Glomerular visceral epithelial cell (primary cell): ENCODE results near the gene PAIP1.
"Not testable (repeated sequence)": the region's sequence is repeated elsewhere in the genome, so short reads cannot be mapped to it uniquely, and the experiment has no call there.

Experiments used
- DNase-seq: peaks from one replicate; pipeline ENCODE4 v3.0.0-alpha.2; 2016; ENCODE audit errors: extremely low spot score

The PAIP1 gene

GRCh38 chr5:43556857-43557542, at the start of gene PAIP1:
PAIP1 (minus strand) TSS chr5:43557077; CDS start chr5:43556846, 231 bp downstream.
- DNase-seq, result peak; percentile 90

- no peak for DNase-seq
Measured at GRCh38 chr5:43606351-43606750, 49.5 kb upstream of the PAIP1 start.

GRCh38 chr5:43604699-43605098, 47.8 kb upstream of the PAIP1 start:
- no peak for DNase-seq

GRCh38 chr5:43603344-43604217, 46.7 kb upstream of the PAIP1 start:
- peak; percentile 53 for DNase-seq

- peak; percentile 71 for DNase-seq
Measured at GRCh38 chr5:43602461-43603343, 45.8 kb upstream of the PAIP1 start, which contains the start of gene NNT. NNT (plus strand) TSS chr5:43603180; CDS start chr5:43609196, 6,016 bp downstream.

GRCh38 chr5:43601454-43602260, 44.8 kb upstream of the PAIP1 start:
- peak; percentile 41 for DNase-seq

GRCh38 chr5:43598927-43599326, 42.0 kb upstream of the PAIP1 start:
- DNase-seq, result not testable (repeated sequence)

- no peak for DNase-seq
Measured at GRCh38 chr5:43592363-43592762, 35.5 kb upstream of the PAIP1 start.

- no peak for DNase-seq
Measured at GRCh38 chr5:43590700-43591099, 33.8 kb upstream of the PAIP1 start.

GRCh38 chr5:43589310-43589709, 32.4 kb upstream of the PAIP1 start:
- DNase-seq, result no peak

GRCh38 chr5:43588842-43589241, 32.0 kb upstream of the PAIP1 start:
- no peak for DNase-seq

GRCh38 chr5:43584166-43584699, 27.4 kb upstream of the PAIP1 start:
- DNase-seq, result no peak

GRCh38 chr5:43583724-43584123, 26.8 kb upstream of the PAIP1 start:
- DNase-seq, result no peak

- no peak for DNase-seq
Measured at GRCh38 chr5:43582082-43583005, 25.5 kb upstream of the PAIP1 start.

- no peak for DNase-seq
Measured at GRCh38 chr5:43581398-43581797, 24.5 kb upstream of the PAIP1 start.

- DNase-seq, result peak; percentile 15
Measured at GRCh38 chr5:43580402-43581210, 23.7 kb upstream of the PAIP1 start.

GRCh38 chr5:43573058-43573457, 16.2 kb upstream of the PAIP1 start:
- no peak for DNase-seq

GRCh38 chr5:43572357-43572756, 15.5 kb upstream of the PAIP1 start:
- DNase-seq, result no peak

- no peak for DNase-seq
Measured at GRCh38 chr5:43571237-43571636, 14.4 kb upstream of the PAIP1 start.
